GM19193 (cell line): ENCODE measurements around the gene ITGB1.

Experiments used
- POLR2A ChIP-seq: IDR thresholded peaks from 4 replicates; pipeline ENCODE4 v1.6.1; 2011; ENCODE audit not compliant: insufficient read depth, insufficient read length; ENCODE audit errors: extremely low read depth

ITGB1 gene

GRCh38 chr10:32958085-32959005 is at the start of gene ITGB1:
ITGB1 (minus strand) TSS chr10:32958230; CDS start chr10:32935558, 22,672 bp downstream.
- TF ChIP-seq POLR2A: peak; percentile 67

GRCh38 chr10:33006342-33006887 is 48.4 kb upstream of the ITGB1 start:
- no peak for TF ChIP-seq POLR2A

- TF ChIP-seq POLR2A: no peak
Observed at GRCh38 chr10:33005322-33006301, 47.6 kb upstream of the ITGB1 start.

GRCh38 chr10:33001908-33002492 is 44.0 kb upstream of the ITGB1 start:
- no peak for TF ChIP-seq POLR2A

GRCh38 chr10:32995751-32996150 is 37.7 kb upstream of the ITGB1 start:
- no peak for TF ChIP-seq POLR2A

GRCh38 chr10:32995066-32995622 is 37.1 kb upstream of the ITGB1 start:
- no peak for TF ChIP-seq POLR2A

- no peak for TF ChIP-seq POLR2A
Observed at GRCh38 chr10:32990811-32991210, 32.8 kb upstream of the ITGB1 start.

- no peak for TF ChIP-seq POLR2A
Observed at GRCh38 chr10:32988604-32989003, 30.6 kb upstream of the ITGB1 start.

- no peak for TF ChIP-seq POLR2A
Observed at GRCh38 chr10:32987172-32987571, 29.1 kb upstream of the ITGB1 start.

GRCh38 chr10:32985775-32986350 is 27.8 kb upstream of the ITGB1 start:
- TF ChIP-seq POLR2A: no peak

GRCh38 chr10:32985341-32985764 is 27.3 kb upstream of the ITGB1 start:
- TF ChIP-seq POLR2A: no peak

- TF ChIP-seq POLR2A: no peak
Observed at GRCh38 chr10:32984003-32984600, 26.1 kb upstream of the ITGB1 start.
